Non-pigmented ciliary epithelial cell (primary cell): Measurements from ENCODE around the gene ZNRF1.
A peak's percentile ranks its signal among the peaks of the same experiment; 100 is the strongest.

Source experiments
- DNase-seq: peaks from one replicate; pipeline ENCODE4 v3.0.0-alpha.2; 2010; ENCODE audit warnings: low read depth

Gene ZNRF1

DNA sequence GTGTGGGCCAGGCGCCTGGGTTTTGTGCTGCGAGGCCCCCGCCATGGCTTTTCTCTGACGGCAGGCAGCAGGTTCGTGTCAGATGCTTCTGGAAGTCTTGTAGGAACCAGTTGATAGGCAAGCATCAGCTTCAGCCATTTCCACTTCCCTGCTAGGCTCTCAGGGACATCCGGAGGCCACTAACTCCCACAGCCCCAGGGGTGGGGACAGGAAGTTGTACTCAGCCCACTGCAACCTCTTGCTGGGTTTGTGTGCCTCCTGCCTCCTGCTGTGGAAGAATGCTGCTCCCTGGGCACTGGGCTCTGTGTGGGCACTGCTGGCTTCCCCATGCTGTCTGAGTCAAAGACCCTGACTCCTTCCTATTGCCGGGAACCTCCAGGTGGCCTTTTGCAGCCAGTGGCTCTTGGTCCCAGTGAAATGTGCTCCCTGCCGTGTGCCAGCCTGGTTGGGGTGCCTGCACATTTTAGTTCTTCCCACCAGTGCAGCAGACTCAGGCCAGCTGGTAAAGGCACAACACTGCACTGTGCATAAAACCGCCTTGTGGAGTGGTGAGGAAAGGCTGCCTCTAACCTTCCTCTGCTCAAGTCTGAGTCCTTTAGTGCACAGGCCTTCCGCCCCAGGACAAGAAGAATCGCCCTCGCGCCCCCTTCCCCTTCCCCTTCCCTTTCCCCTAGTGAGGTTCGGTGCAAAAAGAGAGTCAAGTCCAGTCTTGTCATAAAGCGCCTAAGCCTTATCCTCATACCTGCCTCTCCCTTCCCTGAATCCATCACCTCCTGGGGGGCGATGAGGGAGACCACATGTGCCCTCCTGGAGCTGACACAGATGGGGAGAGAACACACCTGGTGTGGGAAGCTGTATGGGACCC is 101.1 kb downstream of the ZNRF1 start:
- DNase-seq: no peak

DNA sequence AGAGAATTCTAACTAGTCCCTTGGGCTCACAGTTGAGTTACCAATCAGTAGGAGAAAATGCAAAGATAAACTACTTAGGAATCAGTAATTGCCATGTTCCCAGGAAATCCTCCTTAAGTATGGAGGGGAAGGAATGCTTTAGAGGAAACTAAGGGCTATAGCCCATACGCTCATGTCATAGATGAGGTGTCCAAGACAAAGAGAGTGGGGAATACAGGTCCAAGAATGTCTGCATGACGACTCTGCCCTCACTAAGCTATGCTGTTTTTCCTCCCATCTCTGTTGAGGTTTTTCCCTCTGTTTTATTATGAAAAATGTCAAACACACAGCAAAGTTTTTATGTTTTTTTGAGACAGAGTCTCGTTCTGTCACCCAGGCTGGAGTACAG is 101.8 kb downstream of the ZNRF1 start:
- DNase-seq: no peak

DNA sequence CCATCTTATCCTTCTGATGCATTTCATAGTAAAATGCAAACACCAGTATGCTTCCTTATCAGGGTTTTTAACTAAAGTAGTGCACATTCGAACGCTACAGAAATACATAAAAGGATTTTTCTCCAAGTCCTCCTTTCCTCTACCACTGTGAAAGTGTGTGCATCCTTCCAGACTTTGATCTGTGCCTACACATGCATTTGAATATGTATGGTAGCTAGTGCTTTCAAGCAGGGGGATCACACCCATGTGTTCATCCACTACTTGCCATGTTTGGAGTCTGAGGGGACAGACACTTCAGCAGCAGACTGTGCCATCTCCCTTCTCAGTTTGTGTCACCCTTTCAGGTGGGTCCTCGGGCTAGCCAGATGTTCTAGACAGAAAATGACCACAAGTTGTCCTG is 102.8 kb downstream of the ZNRF1 start:
- no peak for DNase-seq

DNA sequence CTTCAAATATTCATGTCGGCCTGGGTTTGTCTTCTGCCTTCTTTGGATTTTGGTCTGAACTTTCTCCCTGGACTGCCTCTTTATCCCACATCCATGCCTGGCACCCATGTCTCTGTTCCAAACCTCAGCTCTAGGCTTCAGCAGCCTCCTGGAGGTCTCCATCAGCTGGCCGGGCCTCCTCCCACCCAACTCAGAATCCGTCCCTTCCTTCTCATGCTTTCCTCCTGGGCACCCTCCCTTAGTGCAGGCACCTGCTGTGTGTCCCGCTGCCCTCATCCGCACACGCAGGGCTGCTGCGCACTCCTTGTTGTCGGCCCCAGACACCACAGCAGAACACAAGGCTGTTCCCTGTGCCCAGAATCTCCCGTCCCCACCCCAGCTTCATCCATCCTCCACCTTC is 103.8 kb downstream of the ZNRF1 start:
- no peak for DNase-seq

DNA sequence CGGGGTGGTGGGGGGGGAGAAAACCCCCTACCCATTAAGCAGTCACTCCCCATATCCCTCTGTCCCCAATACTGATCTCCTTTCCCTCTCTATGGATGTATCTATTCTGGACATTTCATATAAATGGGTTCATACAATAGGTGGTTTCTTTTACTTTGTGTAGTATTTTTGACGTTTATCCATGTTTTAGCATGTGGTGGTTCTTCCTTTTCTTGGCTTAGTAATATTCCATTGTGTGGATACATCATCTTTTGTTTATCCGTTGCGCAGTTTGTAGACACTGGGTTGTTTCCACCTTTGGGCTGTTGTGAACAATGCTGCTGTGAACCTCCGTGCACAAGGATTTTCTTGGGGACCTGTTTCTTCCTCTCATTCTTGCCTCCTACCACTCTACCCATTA is 105.2 kb downstream of the ZNRF1 start:
- DNase-seq: no peak

DNA sequence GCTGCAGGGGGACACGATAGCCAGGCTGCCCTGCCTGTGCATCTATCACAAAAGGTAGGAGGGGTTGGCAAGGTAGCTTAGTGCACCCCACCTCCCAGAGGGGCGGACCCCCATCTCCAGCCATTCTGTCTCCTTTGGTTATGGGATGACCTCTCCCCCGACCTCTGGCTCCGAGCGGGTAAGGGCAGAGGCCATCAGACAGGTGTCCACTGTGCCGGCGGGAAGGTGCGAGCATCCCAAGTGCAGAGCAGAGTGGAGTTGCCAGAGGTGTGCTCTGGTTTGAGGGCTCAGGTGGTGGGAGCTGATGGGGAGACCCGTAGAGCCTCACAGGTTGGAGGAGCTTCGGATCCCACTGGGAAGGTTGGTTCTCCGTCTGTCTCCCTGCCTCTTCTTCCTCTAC is 106.0 kb downstream of the ZNRF1 start:
- no peak for DNase-seq

DNA sequence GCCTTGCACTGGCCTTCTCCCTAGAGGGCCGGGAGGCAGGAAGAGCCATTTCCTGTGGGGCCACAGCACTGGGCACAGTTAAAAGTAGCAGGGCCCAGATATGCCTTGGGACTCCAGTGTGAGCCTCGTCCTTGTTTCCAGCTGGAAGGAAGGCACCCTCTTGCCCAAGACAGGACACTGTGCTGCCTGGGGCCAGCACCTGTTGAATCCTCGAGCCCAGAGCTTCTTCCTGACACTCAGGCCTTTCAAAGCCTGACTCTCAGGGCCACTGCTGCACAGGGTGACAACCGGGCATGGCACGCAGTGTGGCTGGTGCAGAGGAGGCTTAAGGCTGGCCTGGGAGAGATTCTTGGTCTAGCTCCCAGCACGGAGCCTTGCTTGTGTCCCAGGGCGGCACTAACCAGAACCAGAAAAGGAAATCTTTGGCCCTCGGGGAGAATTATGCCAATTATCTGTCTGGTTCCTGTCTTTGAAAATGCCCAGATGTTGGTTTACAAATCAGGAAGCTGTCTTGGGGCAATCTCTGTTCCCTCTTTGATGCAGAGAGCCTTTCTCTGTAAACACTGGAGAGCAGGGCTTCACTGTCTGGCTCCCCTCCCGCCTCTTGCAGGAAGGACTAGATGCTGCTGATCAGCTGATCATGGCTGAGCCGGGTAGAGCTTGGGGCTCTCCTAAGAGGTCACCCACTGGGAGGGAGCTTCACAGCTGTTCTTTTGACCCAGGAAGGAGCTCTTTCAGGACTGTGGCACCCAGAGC is 106.7 kb downstream of the ZNRF1 start:
- no peak for DNase-seq

DNA sequence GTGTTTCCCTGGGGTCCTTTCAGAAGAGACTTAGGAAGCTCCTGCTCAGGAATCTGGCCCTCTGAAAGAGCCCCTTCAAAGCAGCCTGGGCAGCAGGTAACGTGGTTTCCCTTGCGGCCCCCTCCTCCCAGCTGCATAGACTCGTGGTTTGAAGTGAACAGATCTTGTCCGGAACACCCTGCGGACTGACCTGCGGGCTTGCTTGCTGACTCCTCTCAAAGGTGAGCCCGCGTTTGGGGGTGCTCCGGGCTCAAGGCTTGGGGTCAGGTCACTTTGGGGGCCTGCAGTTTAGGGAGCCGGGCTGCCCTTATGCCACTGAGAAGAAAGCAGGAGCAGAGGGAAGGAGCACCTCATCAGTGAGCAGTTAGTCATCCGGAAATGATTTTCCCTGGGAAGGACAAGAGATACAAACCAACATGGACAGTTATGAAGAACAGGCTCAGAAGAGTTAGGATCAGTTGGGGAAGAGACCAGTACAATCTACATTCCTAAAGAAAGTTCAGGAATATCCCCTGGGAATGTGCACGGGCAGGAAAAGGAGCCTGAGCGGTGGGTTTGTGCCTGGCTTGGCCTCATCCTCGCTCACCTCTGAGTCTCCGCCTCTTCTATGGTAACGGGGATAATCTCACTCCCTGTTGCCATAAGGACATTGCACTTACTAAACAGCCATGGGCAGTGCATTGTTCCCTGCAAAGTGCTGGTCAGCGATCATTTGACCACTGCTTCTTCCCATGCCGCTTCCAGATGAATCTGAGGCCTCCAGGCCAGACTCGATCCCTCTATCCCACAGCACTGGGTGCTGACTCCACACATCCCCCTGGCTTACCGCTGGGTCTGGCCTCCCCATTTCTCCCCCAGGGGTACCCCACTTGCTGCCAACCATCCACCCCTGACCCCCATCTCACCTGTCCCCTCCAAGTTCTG is 107.8 kb downstream of the ZNRF1 start:
- no peak for DNase-seq

DNA sequence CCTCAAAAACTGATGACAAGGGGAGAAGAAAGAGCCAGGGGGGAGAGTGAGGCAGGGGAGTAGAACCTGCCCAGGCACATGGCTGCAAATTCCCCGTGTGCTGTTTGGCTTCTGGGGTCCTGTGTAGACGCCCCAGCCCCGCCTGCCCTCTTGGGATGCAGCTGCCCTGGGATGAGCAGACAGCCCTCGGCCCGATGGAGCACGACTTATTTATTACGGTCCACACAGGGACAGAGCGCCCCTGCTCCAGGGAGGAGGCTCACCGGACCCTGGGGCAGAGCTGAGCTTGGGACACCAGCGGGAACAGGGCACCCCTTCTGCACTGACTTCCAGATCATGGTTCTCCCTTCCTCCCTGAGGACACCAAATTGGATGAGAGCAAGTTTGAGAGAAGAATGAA is 108.7 kb downstream of the ZNRF1 start:
- no peak for DNase-seq

DNA sequence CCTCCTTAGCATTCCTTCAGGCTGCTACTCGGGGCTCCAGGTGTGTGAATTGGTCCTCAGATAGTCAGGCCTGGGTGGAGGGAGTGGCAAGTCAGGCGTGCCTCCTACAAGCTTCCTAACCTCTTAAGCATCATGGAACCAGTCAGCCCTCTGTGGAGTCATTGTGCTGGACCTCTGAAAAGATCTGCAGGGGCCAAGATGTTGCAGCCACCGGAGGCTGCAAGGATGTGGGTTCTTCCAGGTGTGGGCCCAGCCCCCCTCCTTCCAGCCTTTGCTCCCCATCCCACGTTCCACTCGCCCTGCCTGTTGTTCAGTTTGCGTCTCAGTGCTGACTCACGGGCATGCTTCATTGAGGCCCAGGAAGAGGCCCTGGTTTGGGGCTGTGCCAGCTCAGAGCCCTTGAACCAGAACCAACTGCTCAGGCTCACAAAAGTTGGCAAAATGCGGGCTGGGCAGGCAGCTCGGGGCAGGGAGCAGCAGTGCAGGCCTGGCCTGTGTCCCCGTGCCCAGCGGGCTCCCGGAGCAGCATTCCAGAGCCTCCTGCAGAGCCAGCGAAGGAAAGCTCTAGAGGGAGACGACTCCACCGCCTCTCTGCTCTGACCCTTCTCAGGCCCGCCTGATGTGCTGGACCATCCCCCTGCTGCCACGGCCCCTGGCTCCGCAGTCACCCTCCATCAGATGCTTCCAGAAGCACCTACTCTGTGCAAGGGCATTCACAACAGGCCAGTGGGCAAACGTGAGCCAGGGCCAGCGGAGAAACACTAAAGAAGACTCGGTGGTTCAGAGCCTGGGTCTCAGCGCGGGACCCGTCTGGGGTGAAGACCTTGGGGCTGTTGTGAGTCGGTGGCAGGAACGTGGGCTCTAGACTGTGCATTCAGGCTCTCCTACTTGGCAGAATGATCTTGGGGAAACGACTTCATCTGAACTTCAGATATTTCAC is 110.2 kb downstream of the ZNRF1 start:
- DNase-seq: peak; percentile 67

DNA sequence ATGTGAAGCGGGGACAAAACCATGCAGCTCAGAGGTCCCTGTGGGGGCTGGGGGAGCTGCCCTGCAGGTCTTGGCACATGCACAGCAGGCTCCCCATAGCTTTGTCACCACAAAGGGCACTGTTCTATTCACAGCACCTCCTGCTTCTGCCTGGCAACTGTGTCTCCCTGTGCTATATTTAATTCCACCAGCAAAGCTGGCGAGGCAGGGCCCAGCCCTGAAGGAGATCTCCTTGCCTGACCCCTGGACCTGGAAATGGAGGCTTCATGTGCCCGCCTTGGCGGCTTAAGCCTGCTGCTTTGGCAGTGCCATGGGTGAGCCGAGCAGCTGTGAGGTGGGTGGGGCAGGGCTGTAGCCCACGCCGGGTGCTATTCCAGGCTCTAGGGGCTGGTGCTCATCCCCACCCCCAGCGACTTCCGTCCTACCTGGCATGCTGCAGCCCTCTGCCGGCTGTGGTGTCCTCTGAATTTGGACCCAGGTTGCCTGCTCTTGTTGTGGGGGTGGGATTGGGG is 111.0 kb downstream of the ZNRF1 start:
- DNase-seq: no peak

DNA sequence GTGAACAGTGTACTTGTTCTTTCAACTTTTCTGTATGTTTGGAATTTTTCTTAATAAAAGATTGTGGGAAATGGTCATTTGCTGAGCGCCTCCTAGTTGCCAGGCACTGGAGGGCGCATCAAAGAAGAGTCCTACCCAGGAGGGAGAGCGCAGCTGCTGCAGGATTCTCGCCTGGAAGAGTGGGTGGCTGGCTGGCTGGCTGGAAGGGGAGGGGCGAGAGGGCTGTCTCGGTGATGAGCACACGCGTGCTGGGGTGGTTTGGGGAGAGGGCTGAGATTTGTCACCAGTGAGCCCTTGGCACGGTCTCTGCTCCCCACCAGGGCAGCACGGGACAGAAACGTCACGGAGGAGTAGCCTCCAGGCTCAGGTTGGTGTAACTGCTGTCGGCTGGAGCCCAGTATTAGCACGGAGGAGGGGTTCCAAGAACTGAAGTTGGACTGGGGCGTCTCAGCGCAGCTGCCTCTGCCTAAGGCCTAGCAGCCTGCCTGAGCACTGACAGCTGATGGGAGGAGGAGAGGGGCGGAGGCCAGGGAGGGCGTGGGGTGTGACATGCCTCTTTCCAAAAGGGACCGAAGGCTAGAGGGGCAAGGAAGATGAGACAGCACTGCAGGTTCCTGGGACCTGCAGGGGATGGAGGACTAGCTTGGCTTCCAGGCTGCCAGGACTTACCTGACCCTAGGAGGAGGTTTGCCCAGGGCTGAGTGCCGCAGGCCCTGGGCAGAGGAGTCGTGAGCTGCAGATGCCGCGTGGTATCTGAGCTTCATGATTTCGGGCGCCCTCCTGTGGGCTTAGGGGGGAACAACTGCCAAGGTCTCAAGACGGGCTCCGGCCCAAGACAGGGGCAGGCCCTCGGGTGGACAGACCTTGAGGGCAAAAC is 112.1 kb downstream of the ZNRF1 start:
- DNase-seq: peak; percentile 58

DNA sequence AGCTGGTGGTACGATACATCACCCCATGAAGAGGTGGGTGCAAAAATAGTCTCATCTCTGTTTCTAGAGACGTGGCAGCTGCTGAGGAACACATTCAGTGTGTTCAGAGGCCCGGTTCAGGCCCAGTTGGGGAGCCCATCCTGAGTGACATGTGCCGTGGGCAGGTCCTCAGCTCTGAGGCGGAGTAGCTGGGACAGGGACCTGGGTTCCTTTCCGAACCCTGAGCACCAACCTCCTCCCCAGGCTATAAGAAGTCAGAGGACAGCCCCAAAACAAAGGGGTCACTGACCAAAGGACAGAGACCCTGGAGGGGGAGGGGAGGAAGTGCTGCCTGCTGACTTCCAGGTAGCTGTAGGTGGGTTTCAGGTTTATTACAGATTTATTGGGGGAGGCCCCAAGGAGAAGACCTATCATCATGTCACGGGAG is 112.7 kb downstream of the ZNRF1 start:
- no peak for DNase-seq

DNA sequence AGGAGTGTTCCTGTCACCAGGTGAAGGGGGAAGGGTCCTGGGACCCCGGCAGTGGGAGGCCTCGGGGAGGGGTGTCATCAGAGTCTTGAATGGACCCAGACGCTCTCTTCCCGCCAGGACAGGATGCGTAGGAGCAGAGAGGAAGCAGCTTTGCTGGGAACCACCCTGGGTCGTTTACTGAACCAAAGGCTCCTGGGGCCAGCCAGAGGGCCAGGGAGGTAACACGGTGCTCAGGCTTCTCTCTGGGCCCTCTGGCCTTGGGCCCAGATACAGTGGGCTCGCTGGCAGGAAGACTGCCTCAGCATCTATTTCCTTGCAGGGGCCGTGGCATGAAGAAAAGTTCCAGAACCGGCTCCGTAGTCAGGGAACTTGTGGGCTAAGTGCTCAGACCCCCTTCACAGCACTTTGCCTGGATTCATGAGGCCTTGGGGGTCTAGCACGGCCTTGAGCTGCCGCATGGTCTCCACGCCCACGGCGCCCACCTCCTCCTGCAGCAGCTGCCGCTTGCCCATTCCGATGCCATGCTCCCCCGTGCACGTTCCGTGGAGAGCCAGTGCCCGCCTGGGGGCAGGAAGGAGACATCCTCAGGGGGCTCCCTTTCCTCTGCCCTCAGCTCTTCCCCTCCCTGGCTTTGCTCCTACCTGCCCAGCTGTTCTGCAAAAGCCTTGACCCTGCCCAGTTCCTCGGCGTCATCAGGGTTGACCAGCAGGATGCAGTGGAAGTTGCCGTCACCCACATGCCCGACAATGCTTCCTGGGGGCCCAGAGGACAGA is 113.3 kb downstream of the ZNRF1 start:
- DNase-seq: no peak

DNA sequence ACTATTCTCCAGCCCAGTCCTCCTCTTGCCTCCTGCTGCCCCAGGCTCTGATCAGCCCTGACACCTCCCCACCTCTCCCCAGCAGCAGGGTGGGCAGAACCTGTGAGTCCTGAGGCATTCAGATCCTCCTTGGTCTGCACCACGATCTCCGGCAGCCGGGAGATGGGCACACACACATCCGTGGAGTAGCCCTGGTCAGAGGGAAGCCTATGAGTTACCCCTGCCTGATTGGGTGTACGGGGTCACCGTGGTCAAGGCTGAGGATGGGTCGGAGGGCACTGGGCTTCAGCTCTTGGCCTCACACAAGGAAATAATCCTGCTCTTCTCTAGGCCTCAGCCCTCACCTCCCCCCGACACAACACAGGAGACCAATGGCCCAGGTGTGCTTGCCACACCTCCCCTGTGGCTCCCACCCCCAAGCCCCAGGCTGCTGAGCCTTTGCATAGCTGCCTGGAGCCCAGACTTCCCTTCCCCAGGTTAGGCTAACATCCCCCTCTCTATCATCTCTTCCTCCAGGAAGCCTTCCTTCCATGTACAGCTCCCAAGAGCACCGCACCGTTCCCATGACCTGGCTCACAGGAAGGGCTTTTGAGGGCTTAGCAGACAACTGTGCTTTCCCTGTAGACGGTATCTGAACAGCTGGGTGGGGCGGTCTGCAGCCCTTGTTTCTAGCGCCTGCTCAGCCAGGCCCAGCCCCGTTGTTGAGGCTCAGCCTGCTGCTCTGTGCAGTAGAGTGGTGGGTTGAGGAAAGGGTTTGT is 114.1 kb downstream of the ZNRF1 start:
- no peak for DNase-seq

DNA sequence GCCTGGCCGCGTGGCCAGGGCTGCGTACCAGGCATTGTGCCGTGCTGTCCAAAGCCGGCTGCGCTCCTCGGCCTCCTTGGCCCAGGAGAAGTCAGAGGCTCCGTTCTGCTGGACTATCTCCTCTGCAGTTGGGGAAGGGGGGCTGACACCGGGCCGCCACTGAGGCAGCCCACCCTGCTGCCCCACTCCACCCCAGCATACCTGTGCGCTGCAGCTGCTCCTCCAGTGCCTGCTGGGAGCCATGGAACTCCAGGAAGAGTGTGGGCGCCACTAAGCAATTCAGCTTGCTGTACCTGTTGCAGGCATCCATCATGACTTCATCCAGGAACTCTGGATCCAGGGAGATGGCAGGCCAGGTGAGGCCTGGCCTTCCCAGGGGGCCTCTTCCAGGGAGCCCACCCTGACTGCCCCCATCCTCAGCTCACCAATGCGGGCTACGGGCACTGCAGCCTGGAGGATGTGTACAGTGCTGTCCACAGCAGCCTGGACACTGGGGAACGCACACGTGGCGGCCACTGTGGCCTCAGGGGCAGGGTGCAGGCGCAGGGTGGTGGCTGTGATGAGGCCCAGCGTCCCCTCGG is 114.8 kb downstream of the ZNRF1 start:
- no peak for DNase-seq

DNA sequence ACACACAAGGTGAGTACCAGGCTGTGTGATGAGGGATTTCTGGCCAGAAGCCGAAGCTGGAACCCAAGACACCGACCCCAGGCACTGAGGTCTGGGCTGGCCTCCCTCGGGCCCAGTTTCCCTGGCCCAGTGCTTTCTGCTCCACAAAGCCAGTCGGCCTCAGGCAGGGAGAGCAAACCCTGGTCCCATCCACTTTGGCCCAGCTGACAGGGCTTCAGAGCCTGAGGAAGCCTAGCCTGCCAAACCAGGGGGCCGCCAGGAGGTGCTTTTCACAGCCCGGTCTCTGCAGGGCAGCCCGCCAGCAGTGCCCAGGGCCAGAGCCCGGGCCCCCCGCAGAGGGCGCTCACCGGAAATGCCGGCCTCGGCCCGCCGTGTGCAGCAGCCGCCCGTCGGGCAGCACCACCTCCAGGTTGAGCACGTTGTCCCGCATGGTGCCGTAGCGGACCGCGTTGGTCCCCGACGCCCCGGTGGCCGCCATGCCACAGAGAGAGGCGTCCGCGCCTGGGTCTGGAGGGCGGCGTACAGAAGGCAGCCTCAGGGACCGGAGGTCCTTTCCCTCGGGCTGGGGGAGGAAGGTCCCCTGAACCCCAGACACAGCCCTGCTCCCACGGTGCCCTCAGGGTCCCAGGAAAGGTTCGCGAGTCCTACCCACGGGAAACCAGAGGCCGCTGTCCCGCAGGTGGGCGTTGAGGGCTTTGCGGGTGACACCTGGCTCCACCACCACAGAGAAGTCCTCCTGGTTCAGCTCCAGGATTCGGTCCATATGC is 115.5 kb downstream of the ZNRF1 start:
- no peak for DNase-seq
